ENCODE measurements around the gene TMEM125. TPM values are rescaled to one million over a fixed set of nuclear protein-coding genes. Genes with fewer than 3 reads are reported as not detected.

The TMEM125 gene
- total RNA-seq, 1 donor, result not detected

GRCh38 chr1:43253173-43253572 is 16.6 kb upstream of the TMEM125 start:
- no peak overlapping the region for H3K4me3 ChIP-seq (ENCODE audit: low read depth, low read length)
- TF ChIP-seq, protein P1, sequence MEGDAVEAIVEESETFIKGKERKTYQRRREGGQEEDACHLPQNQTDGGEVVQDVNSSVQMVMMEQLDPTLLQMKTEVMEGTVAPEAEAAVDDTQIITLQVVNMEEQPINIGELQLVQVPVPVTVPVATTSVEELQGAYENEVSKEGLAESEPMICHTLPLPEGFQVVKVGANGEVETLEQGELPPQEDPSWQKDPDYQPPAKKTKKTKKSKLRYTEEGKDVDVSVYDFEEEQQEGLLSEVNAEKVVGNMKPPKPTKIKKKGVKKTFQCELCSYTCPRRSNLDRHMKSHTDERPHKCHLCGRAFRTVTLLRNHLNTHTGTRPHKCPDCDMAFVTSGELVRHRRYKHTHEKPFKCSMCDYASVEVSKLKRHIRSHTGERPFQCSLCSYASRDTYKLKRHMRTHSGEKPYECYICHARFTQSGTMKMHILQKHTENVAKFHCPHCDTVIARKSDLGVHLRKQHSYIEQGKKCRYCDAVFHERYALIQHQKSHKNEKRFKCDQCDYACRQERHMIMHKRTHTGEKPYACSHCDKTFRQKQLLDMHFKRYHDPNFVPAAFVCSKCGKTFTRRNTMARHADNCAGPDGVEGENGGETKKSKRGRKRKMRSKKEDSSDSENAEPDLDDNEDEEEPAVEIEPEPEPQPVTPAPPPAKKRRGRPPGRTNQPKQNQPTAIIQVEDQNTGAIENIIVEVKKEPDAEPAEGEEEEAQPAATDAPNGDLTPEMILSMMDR (IDR thresholded peaks at IDR 0.05; ENCODE audit: insufficient read depth, low read length), result no peak
- DNase-seq (ENCODE audit: low read depth), result no peak

DNA sequence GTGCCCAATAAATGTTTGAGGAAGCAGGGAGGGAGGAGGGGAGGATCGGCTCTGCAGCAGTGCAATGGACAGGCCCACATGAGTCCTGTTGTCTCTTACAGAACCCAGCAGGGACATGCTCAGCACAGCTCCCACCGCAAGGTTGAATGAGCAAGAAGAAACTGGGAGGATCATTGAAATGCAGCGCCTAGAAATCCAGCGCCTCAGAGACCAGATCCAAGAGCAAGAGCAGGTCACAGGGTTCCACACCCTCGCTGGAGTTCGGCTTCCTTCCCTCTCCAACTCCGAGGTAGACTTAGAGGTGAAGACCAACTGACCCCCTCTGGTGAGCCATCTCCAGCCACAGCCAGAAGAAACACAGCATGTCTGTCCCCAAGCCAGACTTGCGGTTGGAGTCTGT is 15.9 kb upstream of the TMEM125 start:
- no peak for DNase-seq (ENCODE audit: low read depth)
- no peak overlapping the region for H3K4me3 ChIP-seq (ENCODE audit: low read depth, low read length)
- TF ChIP-seq, protein P1 (IDR thresholded peaks at IDR 0.05; ENCODE audit: insufficient read depth, low read length), result no peak

GRCh38 chr1:43255438-43256210 is 14.2 kb upstream of the TMEM125 start:
- TF ChIP-seq, protein P1 (IDR thresholded peaks at IDR 0.05; ENCODE audit: insufficient read depth, low read length), result no peak
- no peak overlapping the region for H3K4me3 ChIP-seq (ENCODE audit: low read depth, low read length)
- DNase-seq (ENCODE audit: low read depth), result no peak

- TF ChIP-seq, protein P1 (IDR thresholded peaks at IDR 0.05; ENCODE audit: insufficient read depth, low read length), result no peak
- H3K4me3 ChIP-seq (ENCODE audit: low read depth, low read length), result no peak overlapping the region
- DNase-seq (ENCODE audit: low read depth), result no peak
Measured at GRCh38 chr1:43256675-43257570, 12.9 kb upstream of the TMEM125 start.

- H3K4me3 ChIP-seq (ENCODE audit: low read depth, low read length), result no peak overlapping the region
- DNase-seq (ENCODE audit: low read depth), result no peak
- TF ChIP-seq, protein P1 (IDR thresholded peaks at IDR 0.05; ENCODE audit: insufficient read depth, low read length), result no peak
Measured at GRCh38 chr1:43258370-43258769, 11.4 kb upstream of the TMEM125 start.

GRCh38 chr1:43265431-43265830 is 4.4 kb upstream of the TMEM125 start:
- no peak overlapping the region for H3K4me3 ChIP-seq (ENCODE audit: low read depth, low read length)
- DNase-seq (ENCODE audit: low read depth), result no peak
- TF ChIP-seq, protein P1 (IDR thresholded peaks at IDR 0.05; ENCODE audit: insufficient read depth, low read length), result no peak
